ENCODE data around the gene LAPTM5.

DNA sequence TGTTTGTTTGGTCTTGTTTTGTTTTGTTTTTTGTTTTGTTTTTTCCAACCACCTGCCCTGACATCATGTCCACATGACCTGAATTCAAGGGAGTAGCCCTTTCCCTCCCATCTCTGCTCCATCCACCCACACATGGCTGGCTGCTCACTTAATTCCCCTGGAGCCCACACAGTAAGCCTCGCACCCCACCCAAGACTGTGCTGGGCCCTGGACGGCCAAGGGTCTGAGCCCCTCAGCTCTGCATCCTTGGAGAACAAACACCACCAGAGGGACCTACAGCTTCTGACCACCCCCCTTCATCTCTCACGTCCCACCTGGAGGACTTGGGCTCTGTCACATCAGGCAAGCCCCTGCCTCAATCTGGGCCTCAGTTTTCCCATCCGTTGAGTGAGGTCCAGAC is 73.3 kb downstream of the LAPTM5 start:
- TF ChIP-seq EZH2 (IDR thresholded peaks at IDR 0.05): no peak
- TF ChIP-seq, protein P1, sequence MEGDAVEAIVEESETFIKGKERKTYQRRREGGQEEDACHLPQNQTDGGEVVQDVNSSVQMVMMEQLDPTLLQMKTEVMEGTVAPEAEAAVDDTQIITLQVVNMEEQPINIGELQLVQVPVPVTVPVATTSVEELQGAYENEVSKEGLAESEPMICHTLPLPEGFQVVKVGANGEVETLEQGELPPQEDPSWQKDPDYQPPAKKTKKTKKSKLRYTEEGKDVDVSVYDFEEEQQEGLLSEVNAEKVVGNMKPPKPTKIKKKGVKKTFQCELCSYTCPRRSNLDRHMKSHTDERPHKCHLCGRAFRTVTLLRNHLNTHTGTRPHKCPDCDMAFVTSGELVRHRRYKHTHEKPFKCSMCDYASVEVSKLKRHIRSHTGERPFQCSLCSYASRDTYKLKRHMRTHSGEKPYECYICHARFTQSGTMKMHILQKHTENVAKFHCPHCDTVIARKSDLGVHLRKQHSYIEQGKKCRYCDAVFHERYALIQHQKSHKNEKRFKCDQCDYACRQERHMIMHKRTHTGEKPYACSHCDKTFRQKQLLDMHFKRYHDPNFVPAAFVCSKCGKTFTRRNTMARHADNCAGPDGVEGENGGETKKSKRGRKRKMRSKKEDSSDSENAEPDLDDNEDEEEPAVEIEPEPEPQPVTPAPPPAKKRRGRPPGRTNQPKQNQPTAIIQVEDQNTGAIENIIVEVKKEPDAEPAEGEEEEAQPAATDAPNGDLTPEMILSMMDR (IDR thresholded peaks at IDR 0.05): no peak

Measured in neural progenitor cell (in vitro differentiated cells).